Stimulated activated CD4-positive, alpha-beta T cell treated with anti-CD3 and anti-CD28 coated beads, Interleukin-15, amount 100 ng/mL, for 1 hour (primary cell): Measurements from ENCODE around the gene MAP3K14.

Experiments used
- DNase-seq, 2 donors: peaks; one replicate each; pipeline ENCODE4 v3.0.0-alpha.2; 2020; ENCODE audit warnings: low read depth in 1 of 2, low spot score in 1 of 2

The MAP3K14 gene

DNA sequence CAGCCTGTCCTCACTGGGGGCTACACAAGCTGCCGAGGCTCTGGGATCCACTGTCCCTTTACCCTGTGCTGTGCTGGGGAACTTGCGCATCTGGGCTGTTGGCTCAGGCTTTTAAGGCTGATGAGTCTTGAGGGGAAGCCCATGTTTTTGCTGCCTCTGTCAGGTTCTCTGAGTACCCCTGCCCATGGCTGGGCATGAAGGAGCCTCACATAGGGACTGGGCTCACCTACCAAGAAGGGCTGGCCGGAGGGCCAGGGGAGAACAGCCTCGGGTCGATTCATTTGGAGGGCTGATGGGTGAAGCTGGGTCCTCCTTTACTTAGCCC lies 80.6 kb downstream of the MAP3K14 start:
- no peak for DNase-seq

DNA sequence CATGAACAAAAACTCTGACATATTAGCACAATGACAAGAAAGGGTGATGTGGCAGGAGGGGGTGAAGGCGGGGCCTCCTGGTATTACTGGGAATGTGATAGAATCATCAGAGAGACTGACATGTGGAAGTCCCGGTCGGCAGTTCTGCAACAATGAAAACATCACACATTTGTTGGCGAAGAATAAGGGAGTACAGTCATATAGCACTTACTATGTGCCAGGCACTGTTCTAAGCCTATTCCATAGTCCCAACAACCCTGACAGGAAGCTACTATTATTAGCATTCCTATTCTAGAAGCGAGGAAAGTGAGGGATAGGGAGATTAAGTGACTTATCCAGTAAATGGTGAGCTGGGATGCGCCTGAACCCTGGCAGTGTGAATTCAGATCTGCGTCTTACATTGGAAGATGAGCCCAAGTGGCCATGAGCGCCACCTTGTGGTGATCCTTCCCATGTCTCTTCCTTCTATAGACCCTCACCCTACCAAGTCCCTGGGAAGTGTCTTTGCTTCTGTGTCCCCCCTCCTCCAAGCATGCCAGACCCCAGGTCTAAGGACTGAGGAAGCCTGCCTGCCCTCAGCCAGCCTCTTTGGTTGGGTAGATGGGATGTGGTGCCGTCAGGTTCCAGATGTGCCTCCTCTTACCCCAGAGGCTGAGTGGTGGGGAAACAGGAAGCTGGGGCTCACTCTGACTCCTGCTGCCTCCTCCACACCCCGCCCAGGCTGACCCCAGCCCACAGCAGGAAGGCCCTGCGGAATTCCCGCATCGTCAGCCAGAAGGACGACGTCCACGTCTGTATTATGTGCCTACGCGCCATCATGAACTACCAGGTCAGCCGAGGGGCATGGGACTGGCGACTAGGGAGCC lies 81.2 kb downstream of the MAP3K14 start:
- peak; percentile 60 to 70 for DNase-seq

GRCh38 chr17:45234641-45235415 lies 82.0 kb downstream of the MAP3K14 start:
- no peak for DNase-seq

DNA sequence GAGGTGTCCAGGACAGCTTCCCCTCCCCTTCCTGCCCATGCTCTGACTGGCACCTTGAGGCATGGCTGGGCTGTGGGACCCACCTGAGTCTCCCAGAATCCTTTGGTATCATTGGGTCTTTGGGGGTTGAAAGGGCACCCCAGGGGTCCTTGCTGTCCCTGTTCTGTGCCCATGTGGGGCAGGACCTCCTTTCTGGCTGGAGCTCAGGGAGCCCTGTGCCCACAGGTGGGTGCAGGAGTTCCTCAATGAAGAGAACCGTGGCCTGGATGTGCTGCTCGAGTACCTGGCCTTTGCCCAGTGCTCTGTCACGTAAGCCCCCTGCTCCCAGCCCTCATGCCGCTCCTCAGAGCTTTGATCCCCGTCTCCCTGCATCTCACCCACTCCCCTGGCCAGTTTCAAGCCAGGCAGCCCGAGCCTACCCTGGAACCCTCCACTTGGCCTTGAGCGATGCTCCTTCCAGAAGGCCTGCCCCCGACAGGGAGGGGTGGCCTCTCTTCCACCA lies 83.3 kb downstream of the MAP3K14 start:
- DNase-seq, result no peak

- DNase-seq, result no peak
These were observed 84.1 kb downstream of the MAP3K14 start for GRCh38 chr17:45232514-45233422.

- DNase-seq, result no peak
These were observed 85.2 kb downstream of the MAP3K14 start for GRCh38 chr17:45231481-45232116.

GRCh38 chr17:45230787-45231480 lies 85.9 kb downstream of the MAP3K14 start:
- DNase-seq, result no peak

GRCh38 chr17:45230410-45230786 lies 86.4 kb downstream of the MAP3K14 start:
- no peak for DNase-seq

GRCh38 chr17:45229681-45230409 lies 87.0 kb downstream of the MAP3K14 start:
- no peak for DNase-seq

DNA sequence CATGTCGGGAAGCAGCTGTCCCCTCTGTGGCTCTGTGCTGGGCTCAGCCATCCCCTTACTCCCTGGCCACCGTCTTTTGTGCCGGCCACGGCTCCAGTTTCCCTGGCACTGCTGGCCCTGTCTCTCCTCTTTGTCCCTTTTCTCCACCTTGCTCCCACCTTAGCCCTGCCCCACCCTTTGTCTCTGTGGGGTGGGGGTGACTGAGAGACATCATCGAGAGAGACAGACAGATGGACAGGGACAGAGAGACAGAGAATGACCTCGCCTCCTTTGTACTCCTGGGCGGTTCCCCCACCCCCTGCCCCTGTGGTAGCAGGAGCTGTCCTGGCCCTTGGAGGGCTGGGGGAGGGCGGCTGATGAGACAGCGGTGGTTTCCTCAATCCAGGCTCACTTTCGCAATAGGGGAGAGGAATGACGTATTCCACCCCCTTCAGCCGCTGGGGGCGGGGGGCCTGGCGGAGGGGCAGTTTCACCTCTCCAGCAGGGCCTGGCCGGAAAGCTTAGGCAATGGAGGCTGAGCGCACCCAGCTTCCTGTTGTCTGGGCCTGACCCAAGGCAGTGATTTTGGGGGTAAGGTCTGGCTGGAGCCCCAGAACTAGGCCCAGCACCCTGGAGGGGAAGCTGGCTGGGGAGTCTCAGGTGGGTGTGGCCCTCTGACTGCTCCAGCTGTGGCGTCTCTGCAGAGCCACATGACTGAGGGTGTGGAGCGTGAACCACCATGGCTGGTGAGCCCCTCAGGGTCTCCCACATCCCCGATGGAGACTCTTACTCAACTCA lies 87.9 kb downstream of the MAP3K14 start:
- peak; percentile 56 to 75 for DNase-seq

- no peak for DNase-seq
These were observed 88.7 kb downstream of the MAP3K14 start for GRCh38 chr17:45227926-45228762.

DNA sequence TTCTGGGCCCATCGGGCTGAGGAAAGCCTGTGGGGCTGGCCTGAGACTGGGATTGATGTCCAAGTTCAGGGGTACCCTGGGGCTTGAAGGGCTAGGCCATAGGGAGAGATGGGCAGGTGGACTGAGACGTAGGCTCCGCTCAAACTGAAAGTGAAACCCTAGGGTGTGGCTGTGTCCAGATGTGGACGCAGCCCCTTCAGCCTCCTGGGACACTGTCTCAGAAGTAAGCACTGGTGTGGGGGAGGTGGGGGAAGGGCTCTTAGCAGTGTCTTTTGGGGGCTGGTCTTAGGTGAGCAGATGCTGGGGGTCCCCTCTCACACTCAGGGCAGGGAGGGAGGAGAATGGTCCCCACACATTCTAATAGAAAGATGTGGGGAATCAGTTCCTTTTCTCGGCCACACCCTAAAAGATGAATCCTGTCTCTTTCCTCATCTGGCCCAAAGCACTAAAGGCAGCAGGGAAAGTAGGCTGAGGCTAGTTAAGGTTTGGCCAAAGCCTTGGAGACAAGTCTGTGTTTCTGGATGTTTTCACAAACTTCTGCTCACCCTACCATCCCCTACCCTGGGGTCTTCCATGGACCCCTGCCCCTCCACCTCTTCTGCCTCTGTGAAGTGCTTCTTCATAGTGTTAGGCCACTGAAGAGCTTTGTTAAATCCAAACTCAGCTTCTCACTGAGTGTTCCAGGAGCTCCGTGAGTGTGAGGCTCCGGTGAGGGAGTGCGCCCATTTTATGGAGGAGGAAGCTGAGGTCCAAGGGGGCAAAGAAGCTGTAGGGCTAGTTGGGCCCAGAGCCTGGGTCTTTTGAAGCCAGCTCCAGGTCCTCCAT lies 89.5 kb downstream of the MAP3K14 start:
- DNase-seq, result no peak

GRCh38 chr17:45226576-45226975 lies 90.2 kb downstream of the MAP3K14 start:
- DNase-seq, result no peak

DNA sequence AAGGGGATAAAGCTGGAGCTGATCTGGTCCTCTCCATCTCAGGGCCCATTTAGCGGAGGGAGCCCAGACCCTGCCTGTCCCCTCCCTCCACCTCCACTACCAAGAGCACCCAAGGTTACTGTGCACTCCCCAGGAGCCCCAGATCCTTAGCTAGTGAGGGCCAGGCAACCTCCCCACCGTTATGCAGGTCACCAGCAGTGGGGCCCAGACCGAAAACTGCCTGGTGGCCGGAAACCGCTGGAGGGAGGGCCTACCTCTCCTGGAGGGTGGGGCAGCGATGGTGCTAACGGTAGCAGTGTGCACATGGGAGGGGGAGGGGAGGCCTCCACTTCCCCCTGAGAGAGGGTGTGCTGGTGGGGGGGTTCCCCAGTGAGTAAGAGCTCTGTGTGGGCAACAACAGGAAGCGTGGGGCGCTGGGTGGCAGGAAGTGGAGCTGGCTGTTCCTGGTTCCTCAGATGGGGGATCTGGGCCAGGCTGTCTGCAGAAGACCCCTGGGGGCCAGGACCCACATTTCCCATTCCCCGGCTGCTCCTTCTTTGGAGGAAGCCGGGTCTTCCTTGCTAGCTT lies 90.8 kb downstream of the MAP3K14 start:
- DNase-seq, result peak; percentile 87 to 90

- DNase-seq, result peak in 1 of 2 donors; percentile 40
These were observed 91.6 kb downstream of the MAP3K14 start for GRCh38 chr17:45225051-45225700.

- DNase-seq, result no peak
These were observed 92.2 kb downstream of the MAP3K14 start for GRCh38 chr17:45224671-45225050.
